Measurements from ENCODE around the gene TPCN1. TPM values are rescaled to one million over a fixed set of nuclear protein-coding genes. Genes with fewer than 3 reads are reported as not detected.

The TPCN1 gene
- total RNA-seq, 6 experiments from 2014 or later: 18.0 to 34.6 (median 28.3) TPM

DNA sequence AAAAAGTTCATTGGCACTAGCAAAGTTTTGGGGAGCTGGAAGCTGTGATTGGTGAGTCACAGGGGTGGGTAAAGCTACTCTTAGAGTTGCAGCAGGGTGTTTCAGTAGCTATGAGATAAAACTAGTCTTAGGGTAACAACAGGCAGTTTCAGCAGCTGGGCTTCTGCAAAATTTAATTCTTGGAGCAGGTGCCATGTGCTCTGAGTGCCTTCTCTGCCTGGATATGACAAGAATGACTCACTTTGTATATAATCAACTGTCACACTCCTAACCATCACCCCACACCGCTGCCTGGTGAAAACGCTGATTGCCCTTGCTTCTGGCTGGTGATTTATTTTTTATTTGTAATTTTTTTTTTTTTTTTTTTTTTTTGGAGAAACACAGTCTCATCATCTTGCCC is 126.6 kb downstream of the TPCN1 start:
- Histone ChIP-seq H3K27me3 (no peaks in the 10 kb centered on the region), H3K27ac (no peak overlapping the region), H3K9me3 (no peaks in the 10 kb centered on the region), H3K4me3 (no peak overlapping the region), H3K4me1 (no peaks in the 10 kb centered on the region), H3K36me3 (no peaks in the 10 kb centered on the region)
- DNase-seq (no peak), ATAC-seq (no peak)
- intact Hi-C loops (cut with DNase I): no loop called here
- WGBS (ENCODE audit: insufficient coverage, low coverage, low lambda C conversion rate, missing lambda C conversion rate): 69% methylated on average over 2 of the region's 2 CpGs
- TF ChIP-seq POLR2A (IDR thresholded peaks at IDR 0.05): no peak
- TF ChIP-seq, protein P1, sequence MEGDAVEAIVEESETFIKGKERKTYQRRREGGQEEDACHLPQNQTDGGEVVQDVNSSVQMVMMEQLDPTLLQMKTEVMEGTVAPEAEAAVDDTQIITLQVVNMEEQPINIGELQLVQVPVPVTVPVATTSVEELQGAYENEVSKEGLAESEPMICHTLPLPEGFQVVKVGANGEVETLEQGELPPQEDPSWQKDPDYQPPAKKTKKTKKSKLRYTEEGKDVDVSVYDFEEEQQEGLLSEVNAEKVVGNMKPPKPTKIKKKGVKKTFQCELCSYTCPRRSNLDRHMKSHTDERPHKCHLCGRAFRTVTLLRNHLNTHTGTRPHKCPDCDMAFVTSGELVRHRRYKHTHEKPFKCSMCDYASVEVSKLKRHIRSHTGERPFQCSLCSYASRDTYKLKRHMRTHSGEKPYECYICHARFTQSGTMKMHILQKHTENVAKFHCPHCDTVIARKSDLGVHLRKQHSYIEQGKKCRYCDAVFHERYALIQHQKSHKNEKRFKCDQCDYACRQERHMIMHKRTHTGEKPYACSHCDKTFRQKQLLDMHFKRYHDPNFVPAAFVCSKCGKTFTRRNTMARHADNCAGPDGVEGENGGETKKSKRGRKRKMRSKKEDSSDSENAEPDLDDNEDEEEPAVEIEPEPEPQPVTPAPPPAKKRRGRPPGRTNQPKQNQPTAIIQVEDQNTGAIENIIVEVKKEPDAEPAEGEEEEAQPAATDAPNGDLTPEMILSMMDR (IDR thresholded peaks at IDR 0.05): no peak

Small RNAs within 50 kb of the gene (microRNA-seq; reads per million reads assigned to microRNA genes)
- 0.58 to 0.64 reads per million in 2 donors for gene MIR6762

Small RNAs within 50 kb of the gene (small RNA-seq; reads per million reads assigned to genes)
- gene MIR6762 (0 reads per million in 2 experiments), gene RF00019 (0 reads per million in 2 experiments)

Other genes starting within 250 kb of the TPCN1 start
- 10 to 100 TPM in 1 of 6 experiments, 1 to 10 TPM in 5; 5.2 to 13.4 (median 7.1) TPM for gene OAS2, start 242.9 kb upstream of the TPCN1 start, total RNA-seq
- 10 to 100 TPM in 5 of 6 experiments, 1 to 10 TPM in 1; 1.4 to 51.2 (median 20.0) TPM for gene DTX1, start 164.7 kb upstream of the TPCN1 start, total RNA-seq
- gene RASAL1, start 85.7 kb upstream of the TPCN1 start, total RNA-seq: under 1 TPM in 4 of 6 experiments, not detected in 2; 0.10 to 0.24 (median 0.15) TPM
- gene CFAP73, start 71.7 kb upstream of the TPCN1 start, total RNA-seq: under 1 TPM in 1 of 6 experiments, not detected in 5; 0.15 TPM
- gene DDX54, start 36.0 kb upstream of the TPCN1 start, total RNA-seq: 10 to 100 TPM; 22.8 to 43.8 (median 31.1) TPM
- 10 to 100 TPM; 11.1 to 33.0 (median 22.3) TPM for gene RITA1, start 35.7 kb upstream of the TPCN1 start, total RNA-seq
- gene SLC8B1, start 113.6 kb downstream of the TPCN1 start, total RNA-seq: 10 to 100 TPM; 12.6 to 32.7 (median 21.5) TPM
- 10 to 100 TPM; 18.4 to 34.1 (median 28.8) TPM for gene PLBD2, start 137.1 kb downstream of the TPCN1 start, total RNA-seq
- 100 to 1,000 TPM; 208 to 722 (median 309) TPM for gene SDS, start 182.4 kb downstream of the TPCN1 start, total RNA-seq
- gene SDSL, start 200.9 kb downstream of the TPCN1 start, total RNA-seq: 10 to 100 TPM; 25.5 to 85.7 (median 32.3) TPM